ENCODE results near the gene ZKSCAN3.
"Not testable (repeated sequence)": the region's sequence is repeated elsewhere in the genome, so short reads cannot be mapped to it uniquely, and the experiment has no call there.

ZKSCAN3 gene

DNA sequence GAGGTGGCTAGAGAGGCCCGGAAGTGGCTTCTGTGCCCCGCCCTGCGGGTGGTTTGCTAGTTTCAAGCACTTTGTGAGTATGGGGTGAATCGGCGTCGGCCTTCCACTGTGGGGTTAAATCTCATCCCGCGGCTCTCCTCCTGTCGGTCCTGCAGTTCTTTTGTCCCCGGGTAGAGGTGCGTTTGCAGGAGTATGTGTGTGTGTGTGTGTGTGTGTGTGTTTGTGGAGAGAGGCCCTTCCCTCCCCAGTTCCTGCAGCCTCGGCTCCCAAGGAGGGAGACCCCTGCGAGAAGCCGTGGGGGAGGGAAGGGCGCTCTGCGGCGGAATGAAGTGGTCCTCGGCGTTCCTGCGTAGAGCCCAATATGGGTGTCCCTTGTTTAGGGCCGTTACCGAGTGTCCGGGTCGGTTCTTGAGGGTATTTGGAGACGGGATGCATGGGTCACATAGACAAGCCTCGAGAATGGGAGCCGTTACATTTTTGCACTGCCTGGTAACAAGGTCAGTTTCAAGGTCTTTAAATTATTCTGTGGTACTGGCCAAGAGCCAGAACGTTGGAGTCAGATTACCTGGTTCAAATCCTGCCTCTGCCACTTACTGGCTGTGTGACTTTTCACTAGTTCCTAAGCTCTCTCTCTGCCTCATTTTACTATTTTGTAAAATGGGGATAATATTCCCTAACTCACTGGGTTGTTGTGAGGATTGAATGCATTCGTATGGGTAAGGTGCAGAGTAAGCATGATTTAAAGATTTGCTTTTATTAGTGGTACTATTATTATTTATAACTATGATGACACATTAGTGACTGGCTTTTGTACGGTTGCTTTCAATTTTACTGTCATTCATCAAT is at the start of gene ZKSCAN3:
Gene ZKSCAN3 (plus strand): TSS at position 56 of the 846 bp plus-strand sequence. CDS start 9,640 bp downstream, outside the sequence.
- in situ Hi-C loops (cut with MboI; ENCODE audit: low sequenced_read_pairs) = loop anchor here (25.0 kb wide), 1 partner anchor 1188 kb away; no protein-coding TSS in a partner anchor

DNA sequence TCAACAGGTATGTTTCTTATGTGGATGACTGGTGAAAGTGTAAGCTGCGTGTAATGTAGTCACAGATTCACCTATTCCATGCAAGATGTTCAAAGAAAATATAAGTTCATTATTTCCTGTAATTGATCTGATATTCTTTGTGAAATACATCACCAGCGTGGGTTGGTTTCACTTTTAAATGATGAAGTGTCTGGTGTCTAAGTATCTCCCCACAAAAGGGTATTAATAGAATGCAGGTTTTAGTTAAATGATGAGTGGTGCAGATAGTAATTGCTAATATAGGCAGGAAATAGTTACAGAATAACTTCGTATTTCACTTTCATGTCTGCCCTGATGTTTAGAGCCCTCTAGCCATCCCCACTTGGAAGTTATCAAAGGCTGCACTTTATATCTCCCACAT is 46.2 kb upstream of the ZKSCAN3 start:
- in situ Hi-C loops (cut with MboI; ENCODE audit: low sequenced_read_pairs) = no loop called here

DNA sequence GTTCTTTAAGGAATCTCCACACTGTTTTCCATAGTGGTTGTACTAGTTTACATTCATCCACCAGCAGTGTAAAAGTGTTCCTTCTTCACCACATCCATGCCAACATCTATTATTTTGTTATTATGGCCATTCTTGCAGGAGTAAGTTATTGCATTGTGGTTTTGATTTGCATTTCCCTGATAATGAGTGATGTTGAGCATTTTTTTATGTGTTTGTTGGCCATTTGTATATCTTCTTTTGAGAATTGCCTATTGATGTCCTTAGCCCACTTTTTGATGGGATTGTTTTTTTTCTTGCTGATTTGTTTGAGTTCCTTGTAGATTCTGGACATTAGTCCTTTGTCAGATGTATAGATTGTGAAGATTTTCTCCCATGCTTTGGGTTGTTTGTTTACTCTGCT is 43.4 kb upstream of the ZKSCAN3 start:
- in situ Hi-C loops (cut with MboI; ENCODE audit: low sequenced_read_pairs) = not testable (repeated sequence)

DNA sequence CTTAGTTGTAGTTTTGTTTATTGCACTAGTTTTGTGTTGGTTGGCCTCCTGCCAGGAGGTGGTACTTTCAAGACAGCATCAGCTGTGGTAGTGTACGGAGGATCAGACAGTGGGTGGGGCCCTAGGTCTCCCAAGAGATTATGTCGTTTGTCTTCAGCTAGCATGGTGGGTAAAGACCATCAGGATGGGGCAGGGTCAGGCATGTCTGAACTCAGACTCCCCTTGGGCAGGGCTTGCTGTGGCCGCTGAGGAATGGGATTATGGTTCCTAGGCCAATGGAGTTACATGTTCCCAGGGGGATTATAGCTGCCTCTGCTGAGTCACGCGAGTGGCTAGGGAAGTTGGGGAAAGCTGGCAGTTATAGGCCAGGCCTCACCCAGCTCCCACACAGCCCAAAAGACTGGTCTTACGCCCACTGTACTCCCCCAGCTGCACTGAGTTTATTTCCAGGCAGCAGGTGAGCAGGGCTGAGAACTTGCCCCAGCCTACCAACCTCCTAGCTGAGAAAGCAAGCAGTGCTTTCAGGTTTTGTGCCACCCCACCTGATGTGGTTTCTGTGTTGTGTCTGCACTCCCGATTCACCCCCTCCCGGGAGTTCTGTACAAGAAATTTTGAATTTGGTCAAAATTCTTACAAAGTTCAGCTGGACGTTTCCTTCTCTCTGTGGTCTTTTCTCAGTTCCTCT is 38.5 kb upstream of the ZKSCAN3 start:
- in situ Hi-C loops (cut with MboI; ENCODE audit: low sequenced_read_pairs) = no loop called here

DNA sequence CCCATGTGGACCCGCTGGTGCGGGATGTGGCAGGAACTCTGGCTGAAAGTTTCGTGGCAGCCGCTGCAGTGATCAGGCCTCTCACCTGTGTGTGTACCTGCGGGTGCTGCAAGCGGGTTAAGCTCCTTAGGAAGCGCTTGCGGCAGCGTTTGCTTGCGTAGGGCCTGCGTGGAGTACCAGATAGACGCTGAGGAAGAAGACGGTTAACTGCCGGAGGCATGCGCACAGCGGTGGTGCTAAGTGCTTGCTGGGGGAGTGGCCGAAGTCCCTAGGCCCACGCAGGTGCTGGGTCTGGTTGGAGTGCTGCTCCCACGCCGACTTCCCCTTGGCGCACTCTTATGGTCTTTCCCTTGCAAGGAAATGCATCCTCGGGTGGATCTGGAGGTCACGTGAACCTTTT is 36.8 kb upstream of the ZKSCAN3 start:
- in situ Hi-C loops (cut with MboI; ENCODE audit: low sequenced_read_pairs) = no loop called here

DNA sequence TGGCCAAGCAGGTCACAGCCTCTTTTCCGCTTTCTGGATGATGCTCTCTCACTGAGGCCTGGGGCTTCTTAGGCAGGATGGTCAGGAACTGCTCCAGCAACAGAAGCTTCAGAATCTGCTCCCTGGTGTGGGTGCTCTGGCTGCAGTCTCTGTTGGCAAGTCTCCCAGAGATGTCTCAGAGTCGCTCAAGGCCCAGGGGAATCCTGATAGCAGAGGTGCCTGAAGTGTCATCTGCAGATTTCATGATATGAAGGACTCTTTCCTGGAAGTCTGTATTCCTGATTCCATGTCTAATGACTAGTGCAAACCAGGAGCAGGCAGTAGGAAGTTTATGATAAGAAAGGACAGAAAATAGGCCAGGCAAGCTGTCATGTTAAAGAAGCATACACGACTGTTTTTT is 34.1 kb upstream of the ZKSCAN3 start:
- in situ Hi-C loops (cut with MboI; ENCODE audit: low sequenced_read_pairs) = no loop called here

DNA sequence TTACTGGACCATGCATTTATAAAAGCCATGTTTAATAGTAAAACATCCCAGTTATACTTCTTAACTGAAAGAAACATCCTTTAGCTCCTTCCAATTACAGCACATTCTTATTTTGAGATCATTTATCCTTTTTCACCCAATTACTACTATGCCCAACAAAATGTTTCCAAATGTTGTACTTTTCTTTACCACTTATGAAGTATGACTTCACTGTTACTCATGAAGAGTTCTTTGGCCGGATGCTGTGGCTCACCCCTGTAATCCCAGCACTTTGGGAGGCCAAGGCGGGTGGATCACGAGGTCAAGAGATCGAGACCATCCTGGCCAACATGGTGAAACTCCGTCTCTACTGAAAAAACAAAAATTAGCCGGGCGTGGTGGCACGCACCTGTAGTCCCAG is 31.9 kb upstream of the ZKSCAN3 start:
- in situ Hi-C loops (cut with MboI; ENCODE audit: low sequenced_read_pairs) = not testable (repeated sequence)

DNA sequence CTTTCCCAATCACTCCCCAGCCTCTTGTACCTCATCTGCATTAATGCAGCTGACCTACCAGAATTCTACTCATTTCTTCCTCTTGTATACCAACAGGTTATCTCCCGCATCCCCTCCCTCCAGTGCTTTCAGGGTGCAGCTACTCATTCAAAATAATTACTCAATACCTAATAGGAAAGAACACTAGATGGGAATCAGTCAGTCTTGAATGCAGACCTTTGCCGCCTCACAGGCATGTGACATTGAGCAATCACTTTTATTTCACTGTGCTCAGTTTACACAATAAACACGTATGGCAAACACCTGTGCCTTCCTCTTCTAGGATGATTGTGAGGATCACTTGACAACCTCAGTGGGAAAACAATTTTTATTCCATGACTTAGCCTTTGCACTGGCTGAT is 27.1 kb upstream of the ZKSCAN3 start:
- in situ Hi-C loops (cut with MboI; ENCODE audit: low sequenced_read_pairs) = no loop called here

DNA sequence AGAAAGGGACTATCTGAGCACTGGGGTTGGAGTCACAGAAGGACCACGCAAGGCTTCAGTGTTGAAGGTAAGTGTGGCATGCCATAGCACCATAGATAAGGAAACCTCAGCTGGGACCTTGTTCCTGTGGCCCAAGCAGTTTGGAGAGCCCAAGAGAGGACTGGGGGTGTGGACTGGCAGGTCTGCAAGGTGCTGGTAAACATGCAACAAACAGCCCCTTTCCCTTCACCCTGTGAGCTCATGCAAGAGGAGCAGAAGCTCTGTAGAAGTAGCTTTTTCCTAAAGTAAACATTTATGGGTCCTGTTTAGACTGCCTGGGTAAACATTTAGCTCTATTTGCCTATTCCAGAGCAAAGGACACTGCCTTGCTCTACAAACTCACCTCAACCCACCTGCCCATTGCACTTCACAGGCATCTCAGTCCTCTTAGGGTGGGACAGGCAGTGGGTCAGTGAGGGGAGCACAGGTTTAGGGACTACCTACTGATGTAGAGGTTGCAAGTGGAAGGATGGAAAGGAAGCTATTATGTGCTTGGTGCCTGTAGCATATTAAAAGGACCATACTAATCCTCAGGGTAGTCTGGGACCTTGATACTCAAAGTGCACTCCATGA is 25.8 kb upstream of the ZKSCAN3 start:
- in situ Hi-C loops (cut with MboI; ENCODE audit: low sequenced_read_pairs) = no loop called here

DNA sequence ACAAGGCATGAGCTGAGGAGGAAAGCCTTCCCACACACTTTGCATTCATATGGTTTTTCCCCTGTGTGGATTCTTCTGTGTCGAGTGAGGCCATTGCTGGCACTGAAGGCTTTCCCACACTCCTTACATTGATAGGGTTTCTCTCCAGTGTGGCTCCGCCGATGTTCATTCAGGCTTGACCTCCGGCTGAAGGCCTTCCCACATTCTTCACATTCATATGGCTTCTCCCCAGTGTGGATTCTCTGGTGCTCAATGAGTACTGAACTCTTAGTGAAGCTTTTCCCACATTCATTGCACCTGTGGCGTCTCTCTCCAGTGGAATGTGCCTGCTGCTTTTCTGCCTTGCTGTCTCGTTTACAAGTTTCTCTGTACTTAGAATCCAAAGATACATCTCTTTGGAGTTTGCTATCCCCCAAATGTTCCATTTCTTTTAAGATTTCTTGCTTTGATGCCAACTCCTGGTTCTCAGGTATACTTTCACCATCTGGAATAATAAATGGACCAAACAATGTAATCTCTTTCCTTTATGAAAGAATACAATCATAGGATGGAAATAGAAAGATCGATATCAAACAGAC is 23.3 kb upstream of the ZKSCAN3 start:
- in situ Hi-C loops (cut with MboI; ENCODE audit: low sequenced_read_pairs) = no loop called here

DNA sequence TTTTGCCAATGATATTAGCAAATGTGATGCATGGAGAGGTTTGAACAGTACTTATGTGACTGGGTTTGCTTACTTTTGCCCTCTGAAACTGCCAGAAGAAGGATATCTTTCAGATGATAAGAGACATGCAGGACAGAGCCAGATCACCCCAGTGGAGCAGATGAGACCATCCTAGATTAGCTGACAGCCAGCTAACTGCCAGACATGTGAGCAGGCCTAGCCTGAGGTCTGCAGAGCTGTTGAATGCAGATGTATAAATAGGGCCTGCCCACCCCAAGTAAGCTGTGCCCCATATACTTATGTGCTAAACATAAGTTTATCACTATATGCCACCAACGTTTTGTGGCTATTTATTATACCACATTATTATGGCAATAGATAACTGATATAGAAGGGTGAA is 19.7 kb upstream of the ZKSCAN3 start:
- in situ Hi-C loops (cut with MboI; ENCODE audit: low sequenced_read_pairs) = no loop called here

DNA sequence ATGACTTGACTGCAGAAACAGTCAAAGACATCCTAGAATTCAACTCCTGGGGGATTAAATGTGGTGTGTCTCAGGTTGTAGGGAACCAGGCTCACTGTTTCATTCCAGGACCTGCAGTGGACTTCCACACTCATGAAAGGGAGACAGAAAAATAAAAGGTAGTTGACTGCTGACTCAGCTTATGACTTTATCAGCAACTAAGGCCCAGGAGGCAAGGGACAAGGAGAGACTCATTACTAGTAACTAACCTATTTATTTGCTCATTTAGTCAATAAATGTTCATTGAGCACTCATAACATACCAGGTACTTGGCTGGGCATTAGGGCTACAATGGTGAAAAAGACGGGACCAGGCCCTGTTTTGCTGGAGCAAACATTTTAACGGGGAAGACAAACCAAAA is 16.7 kb upstream of the ZKSCAN3 start:
- in situ Hi-C loops (cut with MboI; ENCODE audit: low sequenced_read_pairs) = no loop called here

DNA sequence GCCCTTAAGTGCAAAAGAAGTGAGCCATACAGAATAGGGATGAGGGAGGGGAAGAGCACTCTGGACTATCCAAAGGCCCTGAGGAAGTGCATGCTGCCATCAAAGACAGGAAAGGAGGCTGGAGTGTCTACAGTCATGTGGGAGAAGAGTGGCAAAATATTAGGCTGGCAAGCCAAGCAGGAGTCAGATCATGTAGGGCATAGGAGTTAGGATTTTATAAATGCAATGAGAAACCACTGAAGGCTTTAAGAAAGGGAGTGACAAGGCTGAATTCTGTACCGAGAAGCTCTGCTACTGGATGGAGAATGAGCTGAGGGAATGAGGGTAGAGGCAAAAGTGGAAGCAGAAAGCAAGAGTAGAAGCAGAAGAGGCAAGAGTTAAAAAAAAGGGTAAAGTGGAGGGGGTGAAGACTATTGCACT is 16.1 kb upstream of the ZKSCAN3 start:
- in situ Hi-C loops (cut with MboI; ENCODE audit: low sequenced_read_pairs) = no loop called here

DNA sequence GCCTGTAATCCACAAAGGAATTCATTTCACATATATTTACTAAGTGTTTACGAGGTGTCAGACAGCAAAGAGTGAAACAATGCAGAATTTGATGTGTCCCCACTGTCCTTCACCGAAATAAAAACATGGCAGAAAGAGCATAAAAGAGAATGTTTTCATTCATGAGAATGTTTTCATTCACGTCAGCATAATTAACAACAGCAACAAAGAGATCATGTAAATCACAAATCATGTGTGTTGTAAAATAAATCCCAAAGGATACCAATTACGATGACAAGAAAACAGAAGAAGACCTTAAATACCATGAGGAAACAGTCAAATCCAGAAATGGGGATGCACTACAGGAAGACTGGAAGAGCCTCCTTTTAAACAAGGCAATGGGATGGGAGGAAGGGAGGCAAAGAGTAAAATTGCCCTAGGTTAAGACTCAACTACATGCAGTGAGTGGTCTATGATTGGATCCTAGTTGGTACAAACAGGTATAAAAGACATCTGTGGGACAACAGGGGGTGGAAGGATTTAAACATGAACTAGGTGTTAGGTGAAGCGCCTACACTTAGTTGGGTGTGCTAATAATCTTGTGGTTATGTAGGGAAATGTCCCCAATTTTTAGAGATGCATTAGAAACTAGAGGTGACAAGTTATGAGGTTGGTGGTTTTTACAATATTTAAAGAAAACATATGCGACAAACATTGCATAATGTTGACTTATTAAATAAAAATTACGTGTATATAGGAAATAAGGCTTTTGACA is 15.3 kb upstream of the ZKSCAN3 start:
- in situ Hi-C loops (cut with MboI; ENCODE audit: low sequenced_read_pairs) = no loop called here

DNA sequence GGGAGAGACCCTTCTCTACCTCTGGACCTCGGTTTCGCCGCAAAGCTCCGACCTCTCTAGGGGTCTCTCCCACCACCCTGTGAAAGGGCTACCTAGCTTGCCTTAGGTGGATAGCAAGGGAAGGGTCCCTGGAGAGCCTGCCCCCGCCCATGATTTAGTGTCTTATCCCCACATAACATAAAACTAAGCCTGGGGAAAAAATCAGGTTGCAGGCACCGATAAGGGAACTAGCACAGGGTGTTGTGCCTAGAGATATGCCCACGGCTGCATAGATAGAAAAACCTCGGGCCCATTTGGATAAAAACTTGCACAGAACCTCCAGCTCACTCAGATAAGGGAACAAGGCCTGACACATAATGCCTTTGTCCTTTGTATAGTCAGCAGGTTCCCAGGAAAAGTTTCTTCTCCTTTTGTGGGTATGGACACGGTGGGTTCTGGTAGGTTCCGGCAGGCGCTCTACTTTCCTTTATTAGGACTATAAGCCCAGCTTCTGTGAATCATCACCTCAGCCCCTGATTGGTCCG is 14.6 kb upstream of the ZKSCAN3 start:
- in situ Hi-C loops (cut with MboI; ENCODE audit: low sequenced_read_pairs) = no loop called here

DNA sequence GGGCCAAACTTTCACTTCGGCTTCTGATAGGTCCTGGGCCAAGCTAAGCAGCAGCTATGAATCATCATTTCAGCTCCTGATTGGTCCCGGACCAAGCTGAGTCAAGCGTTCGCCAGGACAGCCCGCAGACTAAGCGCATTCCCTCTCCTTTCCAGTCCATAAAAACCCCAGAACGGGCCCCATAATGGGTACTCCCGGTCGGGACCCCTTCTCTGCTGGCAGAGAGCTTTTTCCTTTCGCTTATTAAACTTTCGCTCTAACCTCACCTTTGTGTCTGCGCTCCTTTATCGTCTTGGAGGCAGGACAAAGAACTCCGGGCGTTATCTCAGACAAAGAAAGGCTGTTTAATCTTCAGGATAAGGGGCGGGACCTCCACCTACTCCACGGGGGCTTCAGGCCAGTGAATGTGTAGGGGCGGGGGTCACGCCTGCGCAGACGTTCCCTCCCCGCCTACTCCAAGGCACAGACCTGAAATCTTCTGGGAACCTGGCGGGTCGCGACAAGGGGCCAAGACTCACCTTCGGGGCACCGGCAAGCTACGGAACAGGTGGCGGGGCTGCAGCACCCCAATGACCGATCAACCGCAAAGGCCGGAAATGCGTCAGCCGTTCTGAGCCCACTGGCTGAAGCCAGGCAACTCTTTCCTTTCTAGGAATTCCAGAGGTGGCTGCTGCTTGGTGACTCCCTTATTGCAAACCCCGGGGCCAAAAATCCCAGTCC is 14.0 kb upstream of the ZKSCAN3 start, which contains the start of gene ZSCAN31:
Gene ZSCAN31 (minus strand): TSS at position 585 of the 720 bp plus-strand sequence. CDS start 6,465 bp downstream, outside the sequence.
- in situ Hi-C loops (cut with MboI; ENCODE audit: low sequenced_read_pairs) = no loop called here

DNA sequence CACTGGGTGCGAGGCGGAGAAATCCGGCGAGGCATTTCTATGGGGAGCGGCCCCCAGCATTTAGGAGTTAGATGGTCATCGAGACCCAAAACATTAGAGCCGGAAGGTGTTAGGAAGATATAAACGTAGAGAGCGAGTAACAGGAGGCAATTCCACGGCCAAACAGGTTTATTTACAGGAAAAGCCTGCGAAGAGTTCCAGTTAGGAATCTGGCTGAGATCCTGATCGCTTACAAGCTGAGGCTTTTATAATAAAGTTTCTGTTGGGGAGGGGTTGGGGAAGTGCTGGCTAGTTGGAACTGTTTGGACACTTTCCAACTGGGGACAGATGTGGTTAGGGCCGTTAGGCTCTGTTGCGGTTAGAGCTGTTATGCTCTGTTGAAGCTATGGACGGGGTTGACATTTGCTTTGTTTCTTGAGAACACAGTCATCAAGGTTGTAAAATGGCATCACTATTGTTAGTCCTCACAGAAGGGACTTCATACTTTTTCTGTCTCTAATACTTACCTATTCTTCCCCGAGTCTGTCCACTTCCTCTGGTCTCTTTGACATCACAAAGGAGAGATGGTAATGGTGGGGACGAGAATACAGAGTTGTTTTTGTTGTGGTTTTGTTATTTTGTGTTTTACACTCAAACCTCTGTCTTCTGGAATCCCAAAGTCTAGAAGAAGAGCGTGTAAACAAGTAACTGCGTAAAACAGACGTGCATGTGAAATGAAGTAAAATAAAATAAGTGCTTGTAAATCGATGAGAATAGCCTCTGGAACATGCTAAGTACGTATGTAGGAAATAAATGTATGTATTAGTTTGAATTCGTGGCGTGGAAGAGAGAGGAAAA is 13.2 kb upstream of the ZKSCAN3 start:
- in situ Hi-C loops (cut with MboI; ENCODE audit: low sequenced_read_pairs) = no loop called here

DNA sequence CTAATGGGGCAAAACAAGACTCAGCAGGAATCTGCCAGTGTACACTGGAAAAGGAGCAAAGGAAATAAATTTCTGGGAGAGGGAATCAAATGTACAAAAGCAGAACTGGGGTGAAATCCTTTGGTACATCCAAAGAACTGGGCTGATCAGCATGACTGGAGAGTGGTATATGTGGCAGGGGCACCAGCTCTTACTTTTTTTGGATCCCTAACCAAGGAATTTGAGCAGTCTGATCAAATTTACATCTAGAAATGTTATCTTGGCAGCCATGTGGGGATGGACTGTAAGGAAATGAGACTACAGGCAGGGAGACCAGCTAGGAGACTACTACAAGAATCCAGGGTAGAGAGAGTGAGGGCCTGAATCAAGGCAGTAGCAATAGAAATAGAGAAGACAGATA is 12.6 kb upstream of the ZKSCAN3 start:
- in situ Hi-C loops (cut with MboI; ENCODE audit: low sequenced_read_pairs) = no loop called here
